SU-DHL-6 (cell line): Measurements from ENCODE around the gene CYP4A22.
"Not testable (repeated sequence)": the region's sequence is repeated elsewhere in the genome, so short reads cannot be mapped to it uniquely, and the experiment has no call there.

Experiments
- H2AFZ ChIP-seq: fragments of 200-600 bp; sonication (generic); 2 replicates; pipeline ENCODE4 v1.6.1; 2014; ENCODE audit warnings: low read depth, mild to moderate bottlenecking, moderate library complexity, mixed read lengths, antibody characterized with exemption, low read length; ENCODE audit not compliant: severe bottlenecking
- H3F3A ChIP-seq: fragments of 200-600 bp; shearing (Covaris generic); 2 replicates; pipeline ENCODE4 v1.6.0; 2016; ENCODE audit warnings: antibody characterized with exemption, mild to moderate bottlenecking; ENCODE audit not compliant: insufficient read depth
- H3K27ac ChIP-seq: fragments of 200-600 bp; sonication (generic); 2 replicates; pipeline ENCODE4 v1.5.1; 2016; ENCODE audit warnings: low read depth, mild to moderate bottlenecking, low read length, moderate library complexity, mixed read lengths
- H3K27me3 ChIP-seq: fragments of 200-600 bp; sonication (generic), shearing (Covaris generic); 2 replicates; pipeline ENCODE4 v1.6.0; 2014; ENCODE audit warnings: mild to moderate bottlenecking, low read length
- H3K36me3 ChIP-seq: fragments of 200-600 bp; sonication (generic); 2 replicates; pipeline ENCODE4 v1.6.1; 2014; ENCODE audit warnings: mild to moderate bottlenecking, low read length, mixed read lengths
- H3K4me2 ChIP-seq: fragments of 300-600, 200-600 bp; shearing (Covaris generic), sonication (generic); 2 replicates; pipeline ENCODE4 v1.6.0; 2014; ENCODE audit warnings: low read length, low read depth, mild to moderate bottlenecking; ENCODE audit not compliant: poor library complexity, severe bottlenecking
- H3K4me3 ChIP-seq: fragments of 200-600 bp; sonication (generic); 2 replicates; pipeline ENCODE4 v1.5.1; 2014; ENCODE audit warnings: antibody characterized with exemption, low read length, mild to moderate bottlenecking, mixed read lengths; ENCODE audit not compliant: insufficient read depth, poor library complexity, severe bottlenecking
- H3K79me2 ChIP-seq: fragments of 200-600 bp; sonication (generic); 2 replicates; pipeline ENCODE4 v1.6.1; 2014; ENCODE audit warnings: mild to moderate bottlenecking, low read length, moderate library complexity; ENCODE audit not compliant: insufficient read depth
- H3K9ac ChIP-seq: fragments of 200-600 bp; sonication (generic); 2 replicates; pipeline ENCODE4 v1.7.0; 2014; ENCODE audit warnings: mild to moderate bottlenecking, low read length
- H3K9me2 ChIP-seq: fragments of 200-600 bp; sonication (generic); replicated peaks from 2 replicates; pipeline ENCODE4 v1.6.1; 2014; ENCODE audit warnings: low read length; ENCODE audit not compliant: insufficient read depth
- H3K9me3 ChIP-seq: fragments of 200-600 bp; sonication (generic); 2 replicates; pipeline ENCODE4 v1.6.1; 2014; ENCODE audit warnings: low read length, mixed read lengths; ENCODE audit not compliant: insufficient read depth
- H4K20me1 ChIP-seq: fragments of 200-600 bp; sonication (generic); 2 replicates; pipeline ENCODE4 v1.6.1; 2014; ENCODE audit warnings: low read depth, mild to moderate bottlenecking, antibody characterized with exemption, low read length, moderate library complexity, mixed read lengths
- EZH2phosphoT487 ChIP-seq: fragments of 200-600 bp; sonication (generic), shearing (Covaris generic); conservative IDR thresholded peaks from 2 replicates; pipeline ENCODE4 v1.6.1; 2018; ENCODE audit warnings: mild to moderate bottlenecking, antibody characterized with exemption, low read length, moderate library complexity, mixed read lengths
- TF ChIP-seq, protein P1 (sequence below): fragments of 200-600 bp; sonication (generic); IDR thresholded peaks from one replicate; pipeline ENCODE4 v1.5.1; 2017; ENCODE audit warnings: antibody characterized with exemption, mild to moderate bottlenecking, low read length, moderate library complexity; ENCODE audit not compliant: insufficient read depth, poor library complexity, severe bottlenecking

CYP4A22 gene, protein sequence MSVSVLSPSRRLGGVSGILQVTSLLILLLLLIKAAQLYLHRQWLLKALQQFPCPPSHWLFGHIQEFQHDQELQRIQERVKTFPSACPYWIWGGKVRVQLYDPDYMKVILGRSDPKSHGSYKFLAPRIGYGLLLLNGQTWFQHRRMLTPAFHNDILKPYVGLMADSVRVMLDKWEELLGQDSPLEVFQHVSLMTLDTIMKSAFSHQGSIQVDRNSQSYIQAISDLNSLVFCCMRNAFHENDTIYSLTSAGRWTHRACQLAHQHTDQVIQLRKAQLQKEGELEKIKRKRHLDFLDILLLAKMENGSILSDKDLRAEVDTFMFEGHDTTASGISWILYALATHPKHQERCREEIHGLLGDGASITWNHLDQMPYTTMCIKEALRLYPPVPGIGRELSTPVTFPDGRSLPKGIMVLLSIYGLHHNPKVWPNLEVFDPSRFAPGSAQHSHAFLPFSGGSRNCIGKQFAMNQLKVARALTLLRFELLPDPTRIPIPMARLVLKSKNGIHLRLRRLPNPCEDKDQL

DNA sequence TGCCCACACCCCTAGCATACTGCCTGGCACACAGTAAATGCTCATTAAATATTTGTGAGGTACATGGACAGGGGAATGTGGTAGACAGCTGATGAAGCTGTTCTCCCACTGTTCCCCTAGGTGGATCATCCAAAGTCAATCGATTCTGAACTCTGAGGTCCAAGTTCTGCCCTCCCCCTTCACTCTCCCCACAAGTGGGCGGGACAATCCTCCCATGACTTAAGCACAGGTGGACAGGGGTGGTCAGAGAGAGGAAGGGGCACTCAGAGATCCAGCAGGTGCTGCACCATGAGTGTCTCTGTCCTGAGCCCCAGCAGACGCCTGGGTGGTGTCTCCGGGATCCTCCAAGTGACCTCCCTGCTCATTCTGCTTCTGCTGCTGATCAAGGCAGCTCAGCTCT lies at the start of gene CYP4A22:
TSS of gene CYP4A22 (plus strand) at position 244 of the 400 bp plus-strand sequence. CDS start at position 289, 45 bp downstream.
- no peaks in the 10 kb centered on the region for H3K9me2 ChIP-seq
- TF ChIP-seq, protein P1, sequence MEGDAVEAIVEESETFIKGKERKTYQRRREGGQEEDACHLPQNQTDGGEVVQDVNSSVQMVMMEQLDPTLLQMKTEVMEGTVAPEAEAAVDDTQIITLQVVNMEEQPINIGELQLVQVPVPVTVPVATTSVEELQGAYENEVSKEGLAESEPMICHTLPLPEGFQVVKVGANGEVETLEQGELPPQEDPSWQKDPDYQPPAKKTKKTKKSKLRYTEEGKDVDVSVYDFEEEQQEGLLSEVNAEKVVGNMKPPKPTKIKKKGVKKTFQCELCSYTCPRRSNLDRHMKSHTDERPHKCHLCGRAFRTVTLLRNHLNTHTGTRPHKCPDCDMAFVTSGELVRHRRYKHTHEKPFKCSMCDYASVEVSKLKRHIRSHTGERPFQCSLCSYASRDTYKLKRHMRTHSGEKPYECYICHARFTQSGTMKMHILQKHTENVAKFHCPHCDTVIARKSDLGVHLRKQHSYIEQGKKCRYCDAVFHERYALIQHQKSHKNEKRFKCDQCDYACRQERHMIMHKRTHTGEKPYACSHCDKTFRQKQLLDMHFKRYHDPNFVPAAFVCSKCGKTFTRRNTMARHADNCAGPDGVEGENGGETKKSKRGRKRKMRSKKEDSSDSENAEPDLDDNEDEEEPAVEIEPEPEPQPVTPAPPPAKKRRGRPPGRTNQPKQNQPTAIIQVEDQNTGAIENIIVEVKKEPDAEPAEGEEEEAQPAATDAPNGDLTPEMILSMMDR, result no peak
- TF ChIP-seq EZH2phosphoT487, result no peak
- H3K36me3 ChIP-seq, result no peaks in the 10 kb centered on the region
- no peaks in the 10 kb centered on the region for H3K79me2 ChIP-seq
- H3K4me3 ChIP-seq, result no peak within 1 kb of the TSS
- no peaks in the 10 kb centered on the region for H3K27me3 ChIP-seq
- H2AFZ ChIP-seq, result no peak within 1 kb of the TSS
- H3K9me3 ChIP-seq, result no peaks in the 10 kb centered on the region
- no peak within 1 kb of the TSS for H3K9ac ChIP-seq
- H4K20me1 ChIP-seq, result no peaks in the 10 kb centered on the region
- no peak within 1 kb of the TSS for H3K4me2 ChIP-seq
- H3F3A ChIP-seq, result no peaks in the 10 kb centered on the region
- no peak within 1 kb of the TSS for H3K27ac ChIP-seq

DNA sequence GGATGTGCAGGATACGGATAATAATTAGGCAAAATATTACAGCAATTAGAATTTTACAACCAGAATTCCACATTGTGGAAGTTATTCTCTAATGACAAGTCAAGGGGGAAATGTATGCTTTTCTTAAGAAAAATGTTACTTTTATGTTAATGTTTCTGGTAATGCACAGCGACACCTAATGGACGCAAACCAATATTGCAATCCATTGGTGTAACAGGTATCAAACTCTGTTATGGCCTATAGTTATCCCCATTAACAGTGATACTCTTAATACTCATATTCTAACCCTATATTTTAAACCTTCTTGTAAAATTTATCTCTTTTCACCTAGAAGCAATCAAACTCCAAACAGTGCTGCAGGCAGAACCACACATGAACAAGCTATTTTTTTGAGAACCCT lies 47.9 kb upstream of the CYP4A22 start:
- H3K27me3 ChIP-seq, H2AFZ ChIP-seq: not testable (repeated sequence)

DNA sequence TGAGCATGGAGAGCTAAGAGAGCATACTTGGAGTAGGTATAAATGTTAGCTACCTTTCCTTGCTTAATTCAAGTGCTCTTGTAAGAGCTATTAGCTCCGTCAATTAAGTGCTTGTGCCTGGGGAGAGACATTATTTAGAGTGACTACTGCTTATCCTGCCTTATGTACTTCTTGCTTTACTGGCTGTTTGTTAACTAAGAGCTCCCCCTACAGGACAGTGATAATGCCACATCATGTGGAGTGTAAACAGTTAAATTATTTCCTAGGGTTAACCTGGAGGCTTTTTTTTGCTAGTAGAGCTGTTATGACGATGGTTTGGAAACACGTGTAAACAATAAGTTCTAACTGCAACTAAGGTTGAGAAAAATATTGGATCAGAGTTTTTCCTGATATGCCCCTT lies 45.8 kb upstream of the CYP4A22 start:
- H3K79me2 ChIP-seq, H3K9ac ChIP-seq, H3K9me3 ChIP-seq, H3K27ac ChIP-seq, H2AFZ ChIP-seq, H4K20me1 ChIP-seq, H3K4me3 ChIP-seq, H3K36me3 ChIP-seq, H3K9me2 ChIP-seq, H3F3A ChIP-seq, H3K27me3 ChIP-seq, H3K4me2 ChIP-seq: not testable (repeated sequence)

More for the DNA sequence above, 47.9 kb upstream of the CYP4A22 start:
- not testable (repeated sequence) for H4K20me1 ChIP-seq, H3K9ac ChIP-seq, H3K79me2 ChIP-seq, H3K27ac ChIP-seq, H3K4me3 ChIP-seq, H3F3A ChIP-seq, H3K9me3 ChIP-seq, H3K36me3 ChIP-seq, H3K9me2 ChIP-seq, H3K4me2 ChIP-seq

DNA sequence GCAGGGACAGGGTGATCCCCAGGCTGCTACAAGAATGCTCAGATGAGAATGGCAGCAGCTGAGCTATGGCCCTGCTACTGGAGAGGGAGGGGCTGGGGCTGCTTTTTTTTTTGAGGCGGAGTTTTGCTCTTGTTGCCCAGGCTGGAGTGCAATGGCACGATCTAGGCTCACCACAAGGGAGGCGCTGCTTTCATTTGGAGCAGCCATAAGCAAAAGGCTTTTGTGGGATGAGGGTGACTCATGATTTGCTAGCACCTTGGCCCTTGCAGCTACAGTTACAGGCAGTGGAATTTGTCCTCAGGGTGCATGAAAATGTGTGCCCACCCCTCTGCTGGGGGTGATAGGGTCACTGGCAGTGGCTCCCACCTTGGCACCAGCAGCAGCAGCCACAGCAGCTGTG lies 32.4 kb upstream of the CYP4A22 start:
- peaks cover 4% of the 10 kb centered on the region; the same call in 1 of the 2 replicates for H3K9me3 ChIP-seq
- no peaks in the 10 kb centered on the region for H3K27me3 ChIP-seq
- no peaks in the 10 kb centered on the region for H4K20me1 ChIP-seq
- no peaks in the 10 kb centered on the region for H3F3A ChIP-seq
- no peaks in the 10 kb centered on the region for H3K79me2 ChIP-seq
- no peak overlapping the region for H2AFZ ChIP-seq
- no peak overlapping the region for H3K4me3 ChIP-seq
- no peaks in the 10 kb centered on the region for H3K36me3 ChIP-seq
- H3K9me2 ChIP-seq, result no peaks in the 10 kb centered on the region
- no peak overlapping the region for H3K4me2 ChIP-seq
- TF ChIP-seq, protein P1, result no peak
- TF ChIP-seq EZH2phosphoT487, result no peak
- H3K9ac ChIP-seq, result no peak overlapping the region
- H3K27ac ChIP-seq, result no peak overlapping the region
